Measurements from ENCODE around the gene GIPC3.

- TF ChIP-seq, protein P1, sequence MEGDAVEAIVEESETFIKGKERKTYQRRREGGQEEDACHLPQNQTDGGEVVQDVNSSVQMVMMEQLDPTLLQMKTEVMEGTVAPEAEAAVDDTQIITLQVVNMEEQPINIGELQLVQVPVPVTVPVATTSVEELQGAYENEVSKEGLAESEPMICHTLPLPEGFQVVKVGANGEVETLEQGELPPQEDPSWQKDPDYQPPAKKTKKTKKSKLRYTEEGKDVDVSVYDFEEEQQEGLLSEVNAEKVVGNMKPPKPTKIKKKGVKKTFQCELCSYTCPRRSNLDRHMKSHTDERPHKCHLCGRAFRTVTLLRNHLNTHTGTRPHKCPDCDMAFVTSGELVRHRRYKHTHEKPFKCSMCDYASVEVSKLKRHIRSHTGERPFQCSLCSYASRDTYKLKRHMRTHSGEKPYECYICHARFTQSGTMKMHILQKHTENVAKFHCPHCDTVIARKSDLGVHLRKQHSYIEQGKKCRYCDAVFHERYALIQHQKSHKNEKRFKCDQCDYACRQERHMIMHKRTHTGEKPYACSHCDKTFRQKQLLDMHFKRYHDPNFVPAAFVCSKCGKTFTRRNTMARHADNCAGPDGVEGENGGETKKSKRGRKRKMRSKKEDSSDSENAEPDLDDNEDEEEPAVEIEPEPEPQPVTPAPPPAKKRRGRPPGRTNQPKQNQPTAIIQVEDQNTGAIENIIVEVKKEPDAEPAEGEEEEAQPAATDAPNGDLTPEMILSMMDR (IDR thresholded peaks at IDR 0.05) = no peak
- TF ChIP-seq POLR2A (IDR thresholded peaks at IDR 0.05) = no peak
These were observed 27.1 kb downstream of the GIPC3 start for GRCh38 chr19:3612330-3612729.

Data from adrenal gland (tissue), 5 donors.